Endodermal cell (in vitro differentiated cells): ENCODE data around the gene ZBTB7C. TPM values are rescaled to one million over a fixed set of nuclear protein-coding genes. Genes with fewer than 3 reads are reported as not detected.

ENCODE experiments used
- DNase-seq: peaks from one replicate; pipeline ENCODE4 v3.0.0-alpha.2; 2017
- H3K27ac ChIP-seq: 2 replicates; pipeline ENCODE4 v1.5.1; 2013; ENCODE audit warnings: mild to moderate bottlenecking, low read depth, low read length, moderate library complexity
- H3K27me3 ChIP-seq: 2 replicates; pipeline ENCODE4 v1.6.1; 2013; ENCODE audit warnings: mild to moderate bottlenecking, low read length, moderate library complexity; ENCODE audit not compliant: insufficient read depth, control insufficient read depth, poor library complexity, severe bottlenecking
- H3K36me3 ChIP-seq: 2 replicates; pipeline ENCODE4 v1.7.0; 2013; ENCODE audit warnings: mild to moderate bottlenecking, low read length, moderate library complexity; ENCODE audit not compliant: control insufficient read depth, insufficient read depth
- H3K4me1 ChIP-seq: one replicate; pipeline ENCODE4 v1.7.0; 2013; ENCODE audit warnings: low read length; ENCODE audit not compliant: control insufficient read depth, insufficient read depth
- H3K4me3 ChIP-seq: 2 replicates; pipeline ENCODE4 v1.5.1; 2013; ENCODE audit warnings: mild to moderate bottlenecking, low read length, moderate library complexity
- H3K9ac ChIP-seq: 2 replicates; pipeline ENCODE4 v1.6.1; 2013; ENCODE audit warnings: mild to moderate bottlenecking, low read length, moderate library complexity; ENCODE audit not compliant: poor library complexity, severe bottlenecking; ENCODE audit errors: extremely low read depth
- H3K9me3 ChIP-seq: 2 replicates; pipeline ENCODE4 v1.6.1; 2013; ENCODE audit warnings: mild to moderate bottlenecking, low read length, moderate library complexity; ENCODE audit not compliant: control insufficient read depth
- H3K27ac Mint-ChIP-seq: 2 replicates; pipeline ENCODE4 v1.8.0; 2020; ENCODE audit warnings: mixed read lengths
- H3K27me3 Mint-ChIP-seq: 2 replicates; pipeline ENCODE4 v1.8.0; 2021; ENCODE audit warnings: mild to moderate bottlenecking, mixed read lengths; ENCODE audit not compliant: insufficient read depth
- H3K36me3 Mint-ChIP-seq: 2 replicates; pipeline ENCODE4 v1.8.0; 2020; ENCODE audit warnings: low read depth, mixed read lengths
- H3K4me1 Mint-ChIP-seq: 2 replicates; pipeline ENCODE4 v1.8.0; 2020; ENCODE audit warnings: mixed read lengths
- H3K4me3 Mint-ChIP-seq: 2 replicates; pipeline ENCODE4 v1.8.0; 2020; ENCODE audit warnings: mild to moderate bottlenecking, moderate library complexity, mixed read lengths
- H3K9me3 Mint-ChIP-seq: 2 replicates; pipeline ENCODE4 v1.8.0; 2020; ENCODE audit warnings: mild to moderate bottlenecking, mixed read lengths
- WGBS, 2 experiments: methylation state at CpG; one replicate each; pipeline versions ENCODE4 v1.1.5 to v1.1.7; 2013; ENCODE audit warnings: missing lambda C conversion rate in 2 of 2, mixed read lengths in 1 of 2; ENCODE audit not compliant: insufficient coverage in 1 of 2, insufficient read length in 1 of 2; 5-methylcytosine and 5-hydroxymethylcytosine counted together
- total RNA-seq, 2 donors: library from RNA; stranded (reverse); fragmentation: NEBNext Ultra II Directional in 1 of 2; extraction: Animal tissue kit (Norgen Biotek cat#: 25700) in 1 of 2; gene quantifications; 2 replicates in 1 of 2; 3 replicates in 1 of 2; pipeline ENCODE4 v1.2.1, GENCODE V29; 2021
- TF ChIP-seq, protein P1 (sequence below): fragments of 200-600 bp; sonication (generic); conservative IDR thresholded peaks from 2 replicates; pipeline ENCODE4 v1.5.0; 2021; ENCODE audit warnings: antibody characterized with exemption, mild to moderate bottlenecking

The ZBTB7C gene
- total RNA-seq, 2 donors from 2014 or later = 0.31 to 0.62 TPM

DNA sequence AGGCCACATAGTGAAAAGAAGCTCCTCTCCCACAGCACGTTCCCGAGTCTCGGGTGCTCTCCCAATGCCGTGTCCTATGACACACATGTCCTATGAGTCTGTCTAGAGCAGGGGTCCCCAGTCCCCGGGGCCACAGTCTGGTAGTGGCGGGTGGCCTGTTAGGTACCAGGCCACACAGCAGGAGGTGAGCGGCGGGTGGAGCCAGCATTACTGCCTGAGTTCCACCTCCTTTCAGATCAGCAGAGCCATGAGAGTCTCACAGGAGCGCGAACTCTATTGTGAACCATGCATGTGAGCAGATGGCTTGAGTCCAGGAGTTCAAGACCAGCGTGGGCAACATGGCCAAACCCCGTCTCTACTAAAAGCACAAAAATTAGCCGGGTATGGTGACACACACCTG lies 112.6 kb downstream of the ZBTB7C start:
- no peak overlapping the region for H3K27ac Mint-ChIP-seq
- Histone ChIP-seq H3K4me3 (no peak overlapping the region), H3K36me3 (no peaks in the 10 kb centered on the region), H3K27me3 (peaks cover 4% of the 10 kb centered on the region), H3K27ac (no peak overlapping the region), H3K4me1 (no peaks in the 10 kb centered on the region), H3K9me3 (no peaks in the 10 kb centered on the region), H3K9ac (no peak overlapping the region)
- H3K36me3 Mint-ChIP-seq = no peaks in the 10 kb centered on the region
- H3K9me3 Mint-ChIP-seq = no peaks in the 10 kb centered on the region
- WGBS, 2 experiments = 93 to 97% methylated on average over 7 to 13 of the region's 13 CpGs
- TF ChIP-seq, protein P1, sequence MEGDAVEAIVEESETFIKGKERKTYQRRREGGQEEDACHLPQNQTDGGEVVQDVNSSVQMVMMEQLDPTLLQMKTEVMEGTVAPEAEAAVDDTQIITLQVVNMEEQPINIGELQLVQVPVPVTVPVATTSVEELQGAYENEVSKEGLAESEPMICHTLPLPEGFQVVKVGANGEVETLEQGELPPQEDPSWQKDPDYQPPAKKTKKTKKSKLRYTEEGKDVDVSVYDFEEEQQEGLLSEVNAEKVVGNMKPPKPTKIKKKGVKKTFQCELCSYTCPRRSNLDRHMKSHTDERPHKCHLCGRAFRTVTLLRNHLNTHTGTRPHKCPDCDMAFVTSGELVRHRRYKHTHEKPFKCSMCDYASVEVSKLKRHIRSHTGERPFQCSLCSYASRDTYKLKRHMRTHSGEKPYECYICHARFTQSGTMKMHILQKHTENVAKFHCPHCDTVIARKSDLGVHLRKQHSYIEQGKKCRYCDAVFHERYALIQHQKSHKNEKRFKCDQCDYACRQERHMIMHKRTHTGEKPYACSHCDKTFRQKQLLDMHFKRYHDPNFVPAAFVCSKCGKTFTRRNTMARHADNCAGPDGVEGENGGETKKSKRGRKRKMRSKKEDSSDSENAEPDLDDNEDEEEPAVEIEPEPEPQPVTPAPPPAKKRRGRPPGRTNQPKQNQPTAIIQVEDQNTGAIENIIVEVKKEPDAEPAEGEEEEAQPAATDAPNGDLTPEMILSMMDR = no peak
- peak; percentile 39 for DNase-seq
- peaks cover 7% of the 10 kb centered on the region for H3K27me3 Mint-ChIP-seq
- no peak overlapping the region for H3K4me3 Mint-ChIP-seq
- peaks cover 9% of the 10 kb centered on the region for H3K4me1 Mint-ChIP-seq

DNA sequence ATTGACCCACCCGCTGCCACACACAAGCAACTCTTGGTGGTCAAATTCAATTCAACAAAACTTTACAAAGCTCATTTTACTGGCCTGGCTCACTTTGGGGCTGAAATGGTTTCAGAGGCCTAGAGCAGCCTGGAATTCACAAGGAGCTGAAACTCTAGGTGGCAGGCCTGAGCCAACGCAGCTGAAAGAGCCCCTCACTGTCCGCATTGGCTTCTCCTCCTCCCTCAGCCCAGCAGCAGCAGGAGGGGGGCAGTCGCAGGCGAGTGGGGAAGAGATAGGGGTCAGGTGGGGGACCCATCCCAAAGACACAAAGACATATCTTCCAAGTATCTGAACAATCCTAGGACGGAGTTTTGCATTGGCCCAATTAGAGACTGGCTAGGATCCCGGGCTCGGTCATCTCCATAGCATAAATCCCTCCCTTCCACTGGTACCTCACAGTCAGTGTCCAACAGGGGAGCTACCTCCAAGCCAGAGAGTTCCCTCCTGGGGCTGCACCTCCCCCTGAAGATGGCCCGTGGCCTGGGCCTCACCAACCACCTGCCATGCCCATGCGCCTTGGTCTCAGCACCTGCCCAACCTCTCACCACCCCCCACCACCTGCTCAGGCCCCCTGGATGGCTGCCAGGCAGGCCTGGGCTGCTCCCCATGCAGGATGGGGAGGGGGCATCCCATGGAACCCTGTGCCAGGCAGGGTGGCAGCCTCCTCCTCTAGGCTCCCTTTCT lies 113.4 kb downstream of the ZBTB7C start:
- no peak overlapping the region for H3K4me3 ChIP-seq
- H3K4me1 ChIP-seq = no peaks in the 10 kb centered on the region
- H3K27ac ChIP-seq = no peak overlapping the region
- no peaks in the 10 kb centered on the region for H3K9me3 ChIP-seq
- H3K36me3 Mint-ChIP-seq = no peaks in the 10 kb centered on the region
- peak; percentile 86 for DNase-seq
- peaks cover 9% of the 10 kb centered on the region for H3K4me1 Mint-ChIP-seq
- no peaks in the 10 kb centered on the region for H3K9me3 Mint-ChIP-seq
- no peak overlapping the region for H3K27ac Mint-ChIP-seq
- TF ChIP-seq, protein P1 = peak; percentile 74
- H3K4me3 Mint-ChIP-seq = no peak overlapping the region
- H3K36me3 ChIP-seq = no peaks in the 10 kb centered on the region
- peaks cover 4% of the 10 kb centered on the region for H3K27me3 ChIP-seq
- no peak overlapping the region for H3K9ac ChIP-seq
- H3K27me3 Mint-ChIP-seq = peaks cover 13% of the 10 kb centered on the region
- WGBS, 2 experiments = 27 to 47% methylated on average over 3 to 10 of the region's 10 CpGs

DNA sequence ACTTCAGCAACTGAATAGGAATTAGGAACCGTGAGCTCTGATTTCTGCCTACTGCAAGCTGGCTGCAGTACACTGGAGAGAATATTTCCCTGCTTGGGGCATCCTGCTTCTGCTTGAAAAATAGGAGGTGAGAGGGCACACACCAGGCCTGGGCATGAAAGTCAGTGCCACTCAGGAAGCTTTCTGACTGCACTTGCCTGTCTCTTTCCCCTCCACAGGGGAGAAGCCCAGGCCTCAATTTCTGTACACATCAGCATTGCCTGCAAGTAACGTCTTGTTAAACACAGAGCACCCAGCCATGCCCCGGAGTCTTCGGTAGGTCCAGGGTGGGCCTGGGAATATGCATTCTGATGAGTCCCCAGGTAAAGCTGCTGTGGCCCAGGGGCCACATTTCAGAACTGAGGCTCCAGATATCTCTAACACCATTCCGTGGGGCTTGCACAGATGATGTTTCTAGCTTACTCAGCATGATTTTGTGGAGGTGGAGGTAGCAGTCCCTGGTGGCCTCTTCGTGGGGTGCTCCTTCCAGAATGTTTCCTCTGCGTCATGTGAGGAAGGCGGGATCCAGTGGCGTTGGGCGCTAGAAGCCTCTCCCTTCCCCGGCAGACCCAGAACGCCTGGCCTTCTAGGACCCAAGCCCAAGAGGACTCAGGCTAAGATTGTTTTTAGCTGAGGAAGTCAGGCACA lies 114.1 kb downstream of the ZBTB7C start:
- Histone ChIP-seq H3K9me3 (no peaks in the 10 kb centered on the region), H3K27ac (no peak overlapping the region), H3K27me3 (peaks cover 4% of the 10 kb centered on the region), H3K4me3 (no peak overlapping the region), H3K4me1 (no peaks in the 10 kb centered on the region), H3K9ac (no peak overlapping the region), H3K36me3 (no peaks in the 10 kb centered on the region)
- TF ChIP-seq, protein P1 = no peak
- H3K9me3 Mint-ChIP-seq = no peaks in the 10 kb centered on the region
- H3K27me3 Mint-ChIP-seq = peaks cover 17% of the 10 kb centered on the region
- no peak overlapping the region for H3K27ac Mint-ChIP-seq
- 86 to 93% methylated on average over 11 to 12 of the region's 12 CpGs for WGBS, 2 experiments
- H3K36me3 Mint-ChIP-seq = no peaks in the 10 kb centered on the region
- H3K4me3 Mint-ChIP-seq = no peak overlapping the region
- DNase-seq = no peak
- H3K4me1 Mint-ChIP-seq = peaks cover 7% of the 10 kb centered on the region
